Keratinocyte (primary cell): Measurements from ENCODE around the gene CTDSP2. TPM values are rescaled to one million over a fixed set of nuclear protein-coding genes. Genes with fewer than 3 reads are reported as not detected.

Experiments
- DNase-seq: peaks from one replicate; pipeline ENCODE4 v3.0.0-alpha.2; 2011; ENCODE audit warnings: low read depth, missing footprints, low spot score
- FAIRE-seq: peaks from 2 replicates; lab custom pipeline; 2011; peaks lifted over from hg19 to GRCh38; lab: Jason Lieb, UNC
- H2AFZ ChIP-seq: 2 replicates; pipeline ENCODE4 v1.6.0; 2012; ENCODE audit warnings: low read length, control low read depth, inconsistent platforms; ENCODE audit not compliant: control insufficient read depth
- H3K27ac ChIP-seq: 2 replicates; pipeline ENCODE4 v1.5.1; 2011; ENCODE audit warnings: low read length; ENCODE audit not compliant: control insufficient read depth, insufficient read depth
- H3K27me3 ChIP-seq: 3 replicates; pipeline ENCODE4 v1.6.0; 2011; ENCODE audit warnings: low read length; ENCODE audit not compliant: control insufficient read depth, insufficient read depth; ENCODE audit errors: extremely low read depth
- H3K36me3 ChIP-seq, 2 experiments: 2 replicates in 1 of 2; 3 replicates in 1 of 2; pipeline ENCODE4 v1.5.1; 2011; ENCODE audit warnings: low read length in 2 of 2, mild to moderate bottlenecking in 1 of 2; ENCODE audit not compliant: control insufficient read depth in 2 of 2, insufficient read depth in 2 of 2; ENCODE audit errors: extremely low read depth in 1 of 2
- H3K4me1 ChIP-seq: 3 replicates; pipeline ENCODE4 v1.5.1; 2011; ENCODE audit warnings: low read length; ENCODE audit not compliant: control insufficient read depth, insufficient read depth; ENCODE audit errors: extremely low read depth
- H3K4me2 ChIP-seq: 3 replicates; pipeline ENCODE4 v1.6.0; 2011; ENCODE audit warnings: low read depth, low read length; ENCODE audit not compliant: control insufficient read depth, insufficient read depth; ENCODE audit errors: extremely low read depth
- H3K4me3 ChIP-seq, 3 experiments: fragments of 200-600 bp in 1 of 3; sonication (generic) in 1 of 3; 2 replicates in 2 of 3; 3 replicates in 1 of 3; pipeline ENCODE4 v1.5.1; 2011 to 2016; ENCODE audit warnings: low read length in 3 of 3, mild to moderate bottlenecking in 3 of 3, control low read depth in 2 of 3, inconsistent platforms in 1 of 3, low read depth in 1 of 3, mixed read lengths in 1 of 3, mixed run types in 1 of 3, moderate library complexity in 1 of 3; ENCODE audit not compliant: control insufficient read depth in 2 of 3, insufficient read depth in 2 of 3; ENCODE audit errors: extremely low read depth in 1 of 3
- H3K79me2 ChIP-seq: 2 replicates; pipeline ENCODE4 v1.6.0; 2012; ENCODE audit warnings: low read length; ENCODE audit not compliant: control insufficient read depth, insufficient read depth
- H3K9ac ChIP-seq: 3 replicates; pipeline ENCODE4 v1.6.0; 2011; ENCODE audit warnings: low read length; ENCODE audit not compliant: control insufficient read depth, insufficient read depth; ENCODE audit errors: extremely low read depth
- H3K9me1 ChIP-seq: 3 replicates; pipeline ENCODE4 v1.6.0; 2011; ENCODE audit warnings: low read length; ENCODE audit not compliant: control insufficient read depth, insufficient read depth; ENCODE audit errors: extremely low read depth
- H3K9me3 ChIP-seq: 2 replicates; pipeline ENCODE4 v1.5.1; 2012; ENCODE audit warnings: low read depth, low read length; ENCODE audit not compliant: control insufficient read depth
- H4K20me1 ChIP-seq: 3 replicates; pipeline ENCODE4 v1.6.0; 2011; ENCODE audit warnings: low read length; ENCODE audit not compliant: control insufficient read depth, insufficient read depth; ENCODE audit errors: extremely low read depth
- EZH2 ChIP-seq: IDR thresholded peaks from one replicate; pipeline ENCODE4 v1.6.1; 2012; ENCODE audit warnings: inconsistent platforms, mild to moderate bottlenecking, low read length, moderate library complexity
- dilution Hi-C: fragments of 300-500 bp; cut with MboI; formaldehyde crosslinking; loops from one replicate; pipeline ENCODE4 v1.7.0; 2020; ENCODE audit warnings: low sequenced_read_pairs; ENCODE audit not compliant: extremely low pct_ligation_motif_present
- polyA plus RNA-seq, 5 experiments: library from polyadenylated mRNA; depleted of rRNA in 3 of 5; stranded (reverse) in 3 of 5; stranded (forward) in 1 of 5; unstranded in 1 of 5; fragments of >200 nt; gene quantifications; 1 replicate in 1 of 5; 2 replicates in 3 of 5; 3 replicates in 1 of 5; pipeline versions ENCODE4 v1.2.1 to v1.2.3, GENCODE V29; 2011 to 2012; ENCODE audit warnings: missing spikeins in 2 of 5, low read depth in 1 of 5, low replicate concordance in 1 of 5
- TF ChIP-seq, protein P1 (sequence below), 3 experiments: IDR thresholded peaks in 1 of 3; conservative IDR thresholded peaks in 1 of 3; optimal IDR thresholded peaks in 1 of 3; 2 replicates in 2 of 3; 3 replicates in 1 of 3; pipeline versions ENCODE3 to v1.5.1; 2011; ENCODE audit warnings: low read length in 3 of 3, mild to moderate bottlenecking in 3 of 3, moderate library complexity in 2 of 3, control low read depth in 1 of 3, inconsistent platforms in 1 of 3; ENCODE audit not compliant: insufficient read depth in 2 of 3; ENCODE audit errors: extremely low read depth in 1 of 3

Gene CTDSP2
- polyA plus RNA-seq, 1 donor (not counting 4 experiments of a cell fraction or from before 2014, with no cell fraction given), result 54.6 TPM

DNA sequence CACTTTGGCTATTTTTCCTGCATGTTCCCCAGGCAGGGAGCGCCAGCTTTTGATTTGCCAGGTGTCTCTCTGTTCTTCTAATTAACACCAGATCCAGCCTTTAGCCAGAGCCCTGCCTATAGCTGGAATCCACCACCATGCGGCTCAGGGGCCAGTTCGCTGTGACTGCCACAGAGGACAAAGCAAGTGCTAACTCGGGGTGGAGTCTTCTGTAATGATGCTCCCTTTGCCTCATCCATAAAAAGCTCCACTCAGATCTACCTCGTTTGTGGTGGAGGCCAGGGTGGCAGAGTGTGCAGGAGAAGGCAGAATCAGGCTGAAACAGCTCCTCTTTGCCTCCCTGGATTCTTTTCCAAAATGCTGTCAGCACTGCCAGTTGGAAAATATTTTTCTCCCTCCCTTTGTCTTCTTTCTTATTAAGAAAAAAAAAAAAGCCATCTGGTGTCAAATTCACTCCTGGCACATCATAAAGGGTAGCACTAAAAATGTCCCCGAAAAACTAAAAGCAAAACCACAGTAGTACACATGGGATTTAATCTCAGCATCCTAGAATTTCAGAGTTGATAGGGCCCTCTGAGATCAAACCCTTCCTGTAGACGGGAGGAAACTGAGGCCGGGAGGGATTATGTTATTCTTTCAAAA, 18.0 kb upstream of the CTDSP2 start:
- Histone ChIP-seq H3K27me3 (no peaks in the 10 kb centered on the region), H3K36me3 (no peaks in the 10 kb centered on the region), H2AFZ (peak overlapping the region; percentile 55), H3K4me1 (peaks cover 16% of the 10 kb centered on the region), H3K4me2 (peak overlapping the region; percentile 75), H3K4me3 (peak overlapping the region; percentile 45 to 60 (median 60)), H4K20me1 (no peaks in the 10 kb centered on the region), H3K27ac (peak overlapping the region; percentile 74), H3K9me1 (no peaks in the 10 kb centered on the region), H3K9ac (peak overlapping the region; percentile 80), H3K9me3 (no peaks in the 10 kb centered on the region), H3K79me2 (no peaks in the 10 kb centered on the region)
- dilution Hi-C loops, result no loop called here
- DNase-seq (no peak), FAIRE-seq (no peak)
- TF ChIP-seq, protein P1, sequence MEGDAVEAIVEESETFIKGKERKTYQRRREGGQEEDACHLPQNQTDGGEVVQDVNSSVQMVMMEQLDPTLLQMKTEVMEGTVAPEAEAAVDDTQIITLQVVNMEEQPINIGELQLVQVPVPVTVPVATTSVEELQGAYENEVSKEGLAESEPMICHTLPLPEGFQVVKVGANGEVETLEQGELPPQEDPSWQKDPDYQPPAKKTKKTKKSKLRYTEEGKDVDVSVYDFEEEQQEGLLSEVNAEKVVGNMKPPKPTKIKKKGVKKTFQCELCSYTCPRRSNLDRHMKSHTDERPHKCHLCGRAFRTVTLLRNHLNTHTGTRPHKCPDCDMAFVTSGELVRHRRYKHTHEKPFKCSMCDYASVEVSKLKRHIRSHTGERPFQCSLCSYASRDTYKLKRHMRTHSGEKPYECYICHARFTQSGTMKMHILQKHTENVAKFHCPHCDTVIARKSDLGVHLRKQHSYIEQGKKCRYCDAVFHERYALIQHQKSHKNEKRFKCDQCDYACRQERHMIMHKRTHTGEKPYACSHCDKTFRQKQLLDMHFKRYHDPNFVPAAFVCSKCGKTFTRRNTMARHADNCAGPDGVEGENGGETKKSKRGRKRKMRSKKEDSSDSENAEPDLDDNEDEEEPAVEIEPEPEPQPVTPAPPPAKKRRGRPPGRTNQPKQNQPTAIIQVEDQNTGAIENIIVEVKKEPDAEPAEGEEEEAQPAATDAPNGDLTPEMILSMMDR (optimal IDR thresholded peaks at IDR 0.05 in 1 of 3, IDR thresholded peaks at IDR 0.05 in 1 of 3, conservative IDR thresholded peaks at IDR 0.05 in 1 of 3; ENCODE audit: extremely low read depth in 1 of 3, insufficient read depth in 2 of 3, low read length in 3 of 3), result no peak
- no peak for TF ChIP-seq EZH2

DNA sequence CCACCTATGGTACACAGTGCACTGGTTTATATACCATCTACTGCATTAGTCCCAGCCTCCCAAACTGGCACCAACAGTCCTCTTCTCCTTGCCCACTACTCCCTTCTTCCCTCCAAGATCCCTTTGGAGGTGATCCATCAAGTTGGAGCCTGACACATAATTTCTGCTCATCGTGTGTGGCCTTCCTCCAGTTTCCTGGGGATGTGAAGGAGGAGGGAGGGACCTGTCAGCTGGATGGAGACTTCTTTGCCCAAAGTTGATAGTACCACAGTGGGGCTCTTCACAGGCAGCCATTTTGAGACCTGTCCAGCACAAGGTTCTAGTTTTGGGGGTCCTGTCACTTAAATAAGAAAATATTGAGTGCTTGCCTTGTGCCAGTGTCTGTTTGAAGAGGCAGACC, 17.1 kb upstream of the CTDSP2 start:
- no peak overlapping the region for H3K27ac ChIP-seq
- H3K9me1 ChIP-seq, result no peaks in the 10 kb centered on the region
- H4K20me1 ChIP-seq, result no peaks in the 10 kb centered on the region
- no peak overlapping the region for H3K4me2 ChIP-seq
- H3K27me3 ChIP-seq, result no peaks in the 10 kb centered on the region
- no peaks in the 10 kb centered on the region for H3K9me3 ChIP-seq
- no peak overlapping the region for H3K9ac ChIP-seq
- FAIRE-seq (no peak), DNase-seq (no peak)
- peaks cover 16% of the 10 kb centered on the region for H3K4me1 ChIP-seq
- TF ChIP-seq, protein P1 (optimal IDR thresholded peaks at IDR 0.05 in 1 of 3, IDR thresholded peaks at IDR 0.05 in 1 of 3, conservative IDR thresholded peaks at IDR 0.05 in 1 of 3; ENCODE audit: extremely low read depth in 1 of 3, insufficient read depth in 2 of 3, low read length in 3 of 3), result no peak
- no peak for TF ChIP-seq EZH2
- dilution Hi-C loops, result no loop called here
- no peaks in the 10 kb centered on the region for H3K79me2 ChIP-seq
- H3K4me3 ChIP-seq, result no peak overlapping the region
- H2AFZ ChIP-seq, result no peak overlapping the region
- H3K36me3 ChIP-seq, result no peaks in the 10 kb centered on the region
